HFFc6 (cell line): ENCODE data around the gene CD79B. TPM values are rescaled to one million over a fixed set of nuclear protein-coding genes. Genes with fewer than 3 reads are reported as not detected.
A peak's percentile ranks its signal among the peaks of the same experiment; 100 is the strongest.

Experiments
- DNase-seq: peaks from one replicate; pipeline ENCODE4 v3.0.0-alpha.2; 2018
- H3K27ac Mint-ChIP-seq: 2 replicates; pipeline ENCODE4 v1.8.0; 2020; ENCODE audit warnings: mild to moderate bottlenecking, mixed read lengths
- H3K27me3 Mint-ChIP-seq: 2 replicates; pipeline ENCODE4 v1.8.0; 2021; ENCODE audit warnings: mild to moderate bottlenecking, moderate library complexity, mixed read lengths; ENCODE audit not compliant: insufficient read depth
- H3K36me3 Mint-ChIP-seq: 2 replicates; pipeline ENCODE4 v1.8.0; 2021; ENCODE audit warnings: low read depth, mixed read lengths
- H3K4me1 Mint-ChIP-seq: 2 replicates; pipeline ENCODE4 v1.8.0; 2020; ENCODE audit warnings: low read depth, mixed read lengths
- H3K4me3 Mint-ChIP-seq: 2 replicates; pipeline ENCODE4 v1.8.0; 2020; ENCODE audit warnings: mild to moderate bottlenecking, moderate library complexity, mixed read lengths
- H3K9me3 Mint-ChIP-seq: 2 replicates; pipeline ENCODE4 v1.8.0; 2020; ENCODE audit warnings: mild to moderate bottlenecking, mixed read lengths
- total RNA-seq, 6 experiments: library from RNA; stranded (reverse); fragmentation: NEBNext Ultra II Directional; extraction: Animal tissue kit (Norgen Biotek cat#: 25700); gene quantifications; 2 replicates in 1 of 6; 3 replicates in 5 of 6; pipeline ENCODE4 v1.2.3, GENCODE V29; 2021
- TF ChIP-seq, protein P1 (sequence below): fragments of 200-600 bp; sonication (generic); IDR thresholded peaks from 2 replicates; pipeline ENCODE4 v1.5.0; 2021; ENCODE audit warnings: antibody characterized with exemption, mild to moderate bottlenecking

Gene CD79B
- total RNA-seq, 6 experiments from 2014 or later, result 0.26 to 0.76 (median 0.34) TPM; not detected in 1

GRCh38 chr17:63954402-63955063 lies 22.4 kb upstream of the CD79B start:
- Mint-ChIP-seq H3K9me3 (no peaks in the 10 kb centered on the region), H3K4me3 (no peak overlapping the region), H3K27me3 (peaks cover 12% of the 10 kb centered on the region), H3K27ac (no peak overlapping the region), H3K4me1 (peaks cover 17% of the 10 kb centered on the region), H3K36me3 (no peaks in the 10 kb centered on the region)
- DNase-seq, result no peak
- TF ChIP-seq, protein P1, sequence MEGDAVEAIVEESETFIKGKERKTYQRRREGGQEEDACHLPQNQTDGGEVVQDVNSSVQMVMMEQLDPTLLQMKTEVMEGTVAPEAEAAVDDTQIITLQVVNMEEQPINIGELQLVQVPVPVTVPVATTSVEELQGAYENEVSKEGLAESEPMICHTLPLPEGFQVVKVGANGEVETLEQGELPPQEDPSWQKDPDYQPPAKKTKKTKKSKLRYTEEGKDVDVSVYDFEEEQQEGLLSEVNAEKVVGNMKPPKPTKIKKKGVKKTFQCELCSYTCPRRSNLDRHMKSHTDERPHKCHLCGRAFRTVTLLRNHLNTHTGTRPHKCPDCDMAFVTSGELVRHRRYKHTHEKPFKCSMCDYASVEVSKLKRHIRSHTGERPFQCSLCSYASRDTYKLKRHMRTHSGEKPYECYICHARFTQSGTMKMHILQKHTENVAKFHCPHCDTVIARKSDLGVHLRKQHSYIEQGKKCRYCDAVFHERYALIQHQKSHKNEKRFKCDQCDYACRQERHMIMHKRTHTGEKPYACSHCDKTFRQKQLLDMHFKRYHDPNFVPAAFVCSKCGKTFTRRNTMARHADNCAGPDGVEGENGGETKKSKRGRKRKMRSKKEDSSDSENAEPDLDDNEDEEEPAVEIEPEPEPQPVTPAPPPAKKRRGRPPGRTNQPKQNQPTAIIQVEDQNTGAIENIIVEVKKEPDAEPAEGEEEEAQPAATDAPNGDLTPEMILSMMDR, result no peak

- no peak for DNase-seq
- H3K9me3 Mint-ChIP-seq, result no peaks in the 10 kb centered on the region
- no peak overlapping the region for H3K4me3 Mint-ChIP-seq
- TF ChIP-seq, protein P1, result peak; percentile 62
- peaks cover 7% of the 10 kb centered on the region for H3K4me1 Mint-ChIP-seq
- no peaks in the 10 kb centered on the region for H3K36me3 Mint-ChIP-seq
- no peak overlapping the region for H3K27ac Mint-ChIP-seq
- peaks cover 11% of the 10 kb centered on the region for H3K27me3 Mint-ChIP-seq
Measured at GRCh38 chr17:63950940-63951907, 19.1 kb upstream of the CD79B start.

DNA sequence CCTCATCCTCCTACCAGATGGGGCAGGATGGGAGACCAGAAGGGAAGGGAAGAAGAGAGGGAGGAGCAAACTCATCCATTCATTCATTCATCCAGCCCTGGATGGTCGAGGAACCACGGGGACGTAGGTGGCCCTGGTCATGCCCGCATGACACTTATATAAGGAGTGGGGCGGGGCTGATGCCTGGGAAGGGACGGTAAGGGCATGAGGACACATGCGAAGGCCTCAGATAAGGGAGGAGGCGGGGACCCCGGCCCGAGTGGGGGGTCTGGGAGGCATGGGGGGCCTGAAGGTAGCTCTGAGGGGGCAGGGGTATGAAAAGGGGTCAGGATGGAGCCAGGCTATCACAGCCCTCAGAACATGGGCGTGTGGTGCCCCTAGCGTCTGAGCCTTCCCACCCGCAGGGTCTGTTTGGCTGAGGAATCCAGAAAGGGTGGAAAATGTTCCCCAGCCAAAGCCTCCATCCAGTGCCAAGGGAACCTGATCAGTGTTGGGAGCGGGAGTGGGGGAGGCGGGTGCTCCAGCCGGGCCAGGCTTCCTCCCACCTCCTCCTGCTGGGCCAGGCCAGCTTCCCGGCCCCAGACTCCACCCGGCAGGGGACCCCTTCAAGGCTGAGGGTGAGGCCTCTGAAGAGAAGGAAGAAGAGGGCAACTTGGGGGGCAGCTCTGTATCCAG lies 17.6 kb upstream of the CD79B start:
- TF ChIP-seq, protein P1, result no peak
- Mint-ChIP-seq H3K27me3 (peaks cover 11% of the 10 kb centered on the region), H3K4me3 (no peak overlapping the region), H3K36me3 (no peaks in the 10 kb centered on the region), H3K9me3 (no peaks in the 10 kb centered on the region), H3K27ac (no peak overlapping the region), H3K4me1 (no peaks in the 10 kb centered on the region)
- no peak for DNase-seq

DNA sequence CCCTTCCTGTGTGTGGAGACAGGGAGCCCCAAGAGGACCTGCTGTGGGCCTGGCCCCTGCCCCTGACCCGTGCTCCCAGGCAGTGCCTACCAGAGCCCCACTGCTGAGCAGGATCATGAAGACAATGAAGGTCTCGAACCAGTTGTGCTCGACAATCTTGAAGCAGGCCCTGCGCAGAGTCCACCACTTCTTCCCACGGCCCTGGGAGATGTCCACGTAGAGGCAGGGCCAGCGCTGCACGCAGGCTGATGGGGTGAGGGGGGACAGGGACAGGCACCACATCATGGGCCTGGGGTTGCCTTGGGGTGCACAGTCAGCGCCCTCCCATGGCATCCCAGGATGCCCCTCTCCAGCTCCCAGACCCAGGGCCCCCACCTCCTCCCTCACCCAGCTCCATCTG lies 16.4 kb upstream of the CD79B start:
- Mint-ChIP-seq H3K27me3 (peaks cover 9% of the 10 kb centered on the region), H3K4me1 (no peaks in the 10 kb centered on the region)

GRCh38 chr17:63947711-63948330 lies 15.7 kb upstream of the CD79B start:
- no peaks in the 10 kb centered on the region for H3K36me3 Mint-ChIP-seq
- peaks cover 9% of the 10 kb centered on the region for H3K27me3 Mint-ChIP-seq
- H3K4me1 Mint-ChIP-seq, result no peaks in the 10 kb centered on the region
- TF ChIP-seq, protein P1, result no peak
- no peak overlapping the region for H3K27ac Mint-ChIP-seq
- no peak for DNase-seq
- no peak overlapping the region for H3K4me3 Mint-ChIP-seq
- H3K9me3 Mint-ChIP-seq, result no peaks in the 10 kb centered on the region

More for the DNA sequence above, 16.4 kb upstream of the CD79B start:
- Mint-ChIP-seq H3K4me3 (no peak overlapping the region), H3K36me3 (no peaks in the 10 kb centered on the region), H3K27ac (no peak overlapping the region), H3K9me3 (no peaks in the 10 kb centered on the region)
- no peak for DNase-seq
- TF ChIP-seq, protein P1, result no peak
